ENCODE measurements around the gene ANGPTL1.

ANGPTL1 gene

DNA sequence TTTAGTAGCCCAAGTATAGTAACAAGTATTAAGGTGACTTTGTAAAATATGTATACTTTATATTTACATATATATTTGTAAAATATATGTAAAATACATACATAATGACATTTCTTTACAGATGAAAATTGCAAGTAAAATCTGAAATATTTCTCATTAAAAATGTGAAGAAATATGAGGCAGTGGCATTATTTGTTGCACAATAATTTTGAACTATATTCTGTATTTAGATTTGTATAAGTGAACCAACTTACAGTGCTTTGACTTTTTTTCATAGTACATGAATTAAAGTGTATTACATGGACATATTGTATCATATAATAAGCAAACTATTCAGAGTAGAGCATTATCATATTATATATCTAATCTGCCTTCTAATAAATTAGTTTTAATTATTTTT is 60.3 kb downstream of the ANGPTL1 start:
- Histone ChIP-seq H3K4me3 (ENCODE audit: low read depth in 1 of 2, low read length in 2 of 2) (no peak overlapping the region), H3K27ac (ENCODE audit: low read depth, low read length) (no peak overlapping the region), H3K27me3 (ENCODE audit: control insufficient read depth in 1 of 2, insufficient read depth in 2 of 2, low read length in 2 of 2) (no peaks in the 10 kb centered on the region), H3K9ac (ENCODE audit: low read length) (no peak overlapping the region), H3K9me3 (ENCODE audit: low read length) (no peaks in the 10 kb centered on the region), H3K4me1 (ENCODE audit: insufficient read depth, low read length) (no peaks in the 10 kb centered on the region), H3K36me3 (ENCODE audit: insufficient read depth, low read length) (no peaks in the 10 kb centered on the region)

DNA sequence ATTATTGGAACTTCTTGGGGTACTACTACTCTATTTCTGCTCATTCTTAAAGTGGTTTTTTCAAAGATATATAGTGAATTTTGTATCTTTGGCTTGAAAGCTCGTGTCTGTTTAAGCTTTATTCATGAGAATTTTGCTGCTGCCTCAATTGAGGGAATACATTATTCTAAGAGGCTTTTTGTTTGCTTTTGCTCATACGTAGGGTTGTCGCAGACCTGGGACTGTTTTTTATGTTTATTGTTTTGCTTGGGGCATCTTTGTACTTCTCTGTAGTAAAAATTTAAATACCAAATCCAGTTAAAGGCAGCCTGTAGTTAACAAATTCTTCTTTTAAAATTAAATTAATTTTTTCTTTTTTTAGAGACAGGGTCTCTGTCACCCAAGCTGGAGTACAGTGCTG is 62.3 kb downstream of the ANGPTL1 start:
- Histone ChIP-seq H3K9me3 (ENCODE audit: low read length) (no peaks in the 10 kb centered on the region), H3K27ac (ENCODE audit: low read depth, low read length) (no peak overlapping the region), H3K27me3 (ENCODE audit: control insufficient read depth in 1 of 2, insufficient read depth in 2 of 2, low read length in 2 of 2) (no peaks in the 10 kb centered on the region), H3K9ac (ENCODE audit: low read length) (no peak overlapping the region), H3K4me1 (ENCODE audit: insufficient read depth, low read length) (no peaks in the 10 kb centered on the region), H3K4me3 (ENCODE audit: low read depth in 1 of 2, low read length in 2 of 2) (no peak overlapping the region), H3K36me3 (ENCODE audit: insufficient read depth, low read length) (no peaks in the 10 kb centered on the region)

DNA sequence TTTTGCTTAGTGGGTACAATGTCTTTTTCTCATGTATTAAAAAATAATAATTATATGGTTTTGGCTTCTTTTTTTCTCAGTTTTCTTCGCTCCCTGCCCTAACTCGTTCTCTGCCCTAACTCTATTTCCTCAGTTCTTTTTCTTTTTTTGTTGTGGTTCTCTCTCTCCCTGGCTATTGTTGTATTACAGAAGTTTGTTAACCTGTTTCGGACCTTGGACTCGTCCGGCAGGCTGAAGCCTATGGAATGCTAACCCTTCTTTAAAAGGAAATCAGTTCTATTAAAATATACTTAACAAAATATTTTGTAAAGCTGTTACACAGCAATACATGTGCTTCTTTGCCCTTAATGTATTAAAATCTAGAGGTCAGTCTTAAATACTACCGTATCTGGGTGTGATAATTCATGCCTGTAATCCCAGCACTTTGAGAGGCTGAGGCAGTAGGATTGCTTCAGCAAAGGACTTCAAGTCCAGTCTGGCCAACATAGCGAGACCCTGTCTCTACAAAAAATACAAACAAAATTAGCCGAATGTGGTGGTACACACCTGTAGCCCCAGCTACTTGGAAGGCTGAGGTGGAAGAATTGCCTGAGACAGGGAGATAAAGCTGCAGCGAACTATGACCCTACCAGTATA is 64.1 kb downstream of the ANGPTL1 start:
- Histone ChIP-seq H3K9me3 (ENCODE audit: low read length) (no peaks in the 10 kb centered on the region), H3K4me1 (ENCODE audit: insufficient read depth, low read length) (no peaks in the 10 kb centered on the region), H3K36me3 (ENCODE audit: insufficient read depth, low read length) (no peaks in the 10 kb centered on the region), H3K4me3 (ENCODE audit: low read depth in 1 of 2, low read length in 2 of 2) (no peak overlapping the region), H3K9ac (ENCODE audit: low read length) (no peak overlapping the region), H3K27me3 (ENCODE audit: control insufficient read depth in 1 of 2, insufficient read depth in 2 of 2, low read length in 2 of 2) (no peaks in the 10 kb centered on the region), H3K27ac (ENCODE audit: low read depth, low read length) (no peak overlapping the region)

DNA sequence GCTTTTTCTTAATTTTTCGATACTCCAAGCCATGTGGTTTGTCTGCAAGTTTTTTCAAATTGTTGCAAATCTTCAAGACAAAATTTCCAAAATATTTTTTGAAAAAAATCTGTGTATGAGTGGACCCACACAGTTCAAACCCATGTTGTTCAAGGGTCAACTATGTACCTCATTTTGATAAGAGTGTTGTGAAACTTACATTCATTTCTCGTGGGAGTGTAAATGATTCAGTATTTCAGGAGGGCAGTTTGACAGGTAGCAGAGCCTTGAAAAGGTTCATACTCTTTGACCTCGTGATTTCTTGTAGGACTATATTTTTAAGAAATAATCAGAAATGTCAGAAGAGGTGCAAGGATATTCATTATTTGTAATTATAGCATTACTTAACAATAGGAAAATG is 68.0 kb downstream of the ANGPTL1 start:
- no peaks in the 10 kb centered on the region for H3K36me3 ChIP-seq (ENCODE audit: insufficient read depth, low read length)
- H3K9me3 ChIP-seq (ENCODE audit: low read length), result no peaks in the 10 kb centered on the region
- no peaks in the 10 kb centered on the region for H3K4me1 ChIP-seq (ENCODE audit: insufficient read depth, low read length)
- no peak overlapping the region for H3K27ac ChIP-seq (ENCODE audit: low read depth, low read length)
- H3K4me3 ChIP-seq (ENCODE audit: low read depth in 1 of 2, low read length in 2 of 2), result no peak overlapping the region
- no peak overlapping the region for H3K9ac ChIP-seq (ENCODE audit: low read length)
- H3K27me3 ChIP-seq (ENCODE audit: control insufficient read depth in 1 of 2, insufficient read depth in 2 of 2, low read length in 2 of 2), result no peaks in the 10 kb centered on the region
